T-helper 1 cell (primary cell): ENCODE results near the gene TMEFF1.

Experiments used
- DNase-seq, 5 donors: peaks; one replicate each; pipeline ENCODE4 v3.0.0-alpha.2; 2012 to 2020

Gene TMEFF1

GRCh38 chr9:100577776-100578448, 105.0 kb downstream of the TMEFF1 start, which contains the start of gene CAVIN4:
Gene CAVIN4 (plus strand): TSS chr9:100578079. CDS start chr9:100578144, 65 bp downstream.
- DNase-seq: no peak

DNA sequence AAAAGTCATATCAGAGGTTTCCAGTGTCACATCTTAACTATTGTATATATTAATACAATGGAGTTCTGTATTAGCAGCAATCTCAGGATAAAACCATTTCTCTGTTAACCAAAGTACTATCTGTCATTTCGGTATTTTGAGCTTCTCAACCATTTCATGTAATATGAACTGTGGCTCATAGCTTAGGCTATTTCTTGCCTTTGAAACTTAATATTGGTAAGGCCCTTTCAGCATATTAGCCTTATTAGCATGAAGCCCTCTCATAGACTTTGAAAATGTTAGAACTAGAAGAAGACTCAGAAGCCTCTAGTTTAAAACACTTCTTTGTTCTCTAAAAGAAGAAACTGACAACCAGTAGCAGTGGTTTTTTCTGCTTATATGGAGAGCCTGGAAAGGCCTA, 105.7 kb downstream of the TMEFF1 start:
- DNase-seq: no peak

GRCh38 chr9:100579665-100580064, 106.7 kb downstream of the TMEFF1 start:
- no peak for DNase-seq

GRCh38 chr9:100580257-100580656, 107.3 kb downstream of the TMEFF1 start:
- no peak for DNase-seq

- no peak for DNase-seq
These were observed 108.1 kb downstream of the TMEFF1 start for GRCh38 chr9:100581081-100581480.

GRCh38 chr9:100581661-100582060, 108.7 kb downstream of the TMEFF1 start:
- no peak for DNase-seq

GRCh38 chr9:100583014-100583802, 110.3 kb downstream of the TMEFF1 start:
- DNase-seq: no peak

GRCh38 chr9:100584951-100585350, 112.0 kb downstream of the TMEFF1 start:
- DNase-seq: no peak

- no peak for DNase-seq
These were observed 113.1 kb downstream of the TMEFF1 start for GRCh38 chr9:100586093-100586492.

GRCh38 chr9:100587375-100587774, 114.4 kb downstream of the TMEFF1 start:
- DNase-seq: no peak

DNA sequence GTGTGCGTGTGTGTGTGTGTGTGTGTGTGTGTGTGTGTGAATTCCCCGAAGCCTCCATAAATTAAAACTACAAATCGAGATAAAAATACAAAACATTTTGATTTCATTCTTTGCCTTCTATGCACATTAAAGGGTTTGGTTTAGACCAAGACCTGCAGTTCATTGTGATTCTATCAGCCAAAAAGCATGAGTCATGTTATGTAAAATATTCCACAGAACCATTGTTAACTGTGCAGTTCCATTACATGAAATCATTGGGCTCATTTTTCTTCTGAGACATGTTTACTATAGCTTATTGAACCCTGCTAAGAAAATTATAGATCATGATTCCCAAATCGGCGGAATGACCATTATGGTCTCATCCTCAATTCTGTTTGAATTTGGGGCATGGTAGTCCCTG, 116.6 kb downstream of the TMEFF1 start:
- no peak for DNase-seq

DNA sequence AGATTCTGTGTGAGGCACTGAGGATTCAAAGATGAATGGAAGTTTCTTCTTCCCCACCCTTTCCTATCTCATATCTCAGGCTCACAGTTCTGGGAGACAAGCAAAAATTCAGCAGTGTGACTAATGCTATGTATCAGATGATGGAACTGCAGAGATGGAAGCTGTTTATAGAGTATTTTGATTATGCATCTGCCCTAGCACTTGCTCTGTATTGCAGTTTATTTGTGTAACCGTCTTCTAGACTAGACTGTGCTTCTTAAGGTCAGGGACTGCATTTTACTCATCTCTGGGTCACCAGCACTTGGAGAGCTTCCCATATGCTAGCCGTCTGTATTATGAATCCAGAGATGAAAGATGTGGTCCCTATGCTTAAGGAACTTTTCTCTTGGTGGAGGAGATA, 117.5 kb downstream of the TMEFF1 start:
- DNase-seq: no peak

DNA sequence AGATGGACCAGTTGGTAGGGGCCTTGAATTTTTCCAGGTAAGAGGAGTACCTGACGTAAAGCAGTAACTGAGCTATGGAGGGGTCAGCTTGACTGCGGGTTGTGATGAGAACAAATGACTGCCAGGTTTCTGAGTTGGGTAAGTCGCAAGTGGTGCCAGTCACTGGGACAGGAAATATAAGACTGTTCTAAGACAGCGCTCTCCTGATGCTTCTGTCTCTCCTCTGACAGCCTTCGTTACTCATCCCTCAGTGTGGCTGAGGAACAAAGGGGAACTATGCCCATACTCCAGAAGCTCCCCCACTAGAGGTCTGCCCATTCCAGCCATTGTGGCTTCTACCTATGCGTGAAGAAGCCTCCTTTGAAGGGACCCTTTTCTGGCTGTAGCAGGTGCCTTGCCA, 118.2 kb downstream of the TMEFF1 start:
- no peak for DNase-seq

GRCh38 chr9:100591639-100592412, 118.9 kb downstream of the TMEFF1 start:
- no peak for DNase-seq

- DNase-seq: peak in 2 of 5 donors; percentile 5 to 19
These were observed 122.6 kb downstream of the TMEFF1 start for GRCh38 chr9:100595391-100596199.

GRCh38 chr9:100597236-100597635, 124.3 kb downstream of the TMEFF1 start:
- no peak for DNase-seq

GRCh38 chr9:100598641-100599145, 125.7 kb downstream of the TMEFF1 start:
- DNase-seq: peak; percentile 66 to 77 (median 72)

DNA sequence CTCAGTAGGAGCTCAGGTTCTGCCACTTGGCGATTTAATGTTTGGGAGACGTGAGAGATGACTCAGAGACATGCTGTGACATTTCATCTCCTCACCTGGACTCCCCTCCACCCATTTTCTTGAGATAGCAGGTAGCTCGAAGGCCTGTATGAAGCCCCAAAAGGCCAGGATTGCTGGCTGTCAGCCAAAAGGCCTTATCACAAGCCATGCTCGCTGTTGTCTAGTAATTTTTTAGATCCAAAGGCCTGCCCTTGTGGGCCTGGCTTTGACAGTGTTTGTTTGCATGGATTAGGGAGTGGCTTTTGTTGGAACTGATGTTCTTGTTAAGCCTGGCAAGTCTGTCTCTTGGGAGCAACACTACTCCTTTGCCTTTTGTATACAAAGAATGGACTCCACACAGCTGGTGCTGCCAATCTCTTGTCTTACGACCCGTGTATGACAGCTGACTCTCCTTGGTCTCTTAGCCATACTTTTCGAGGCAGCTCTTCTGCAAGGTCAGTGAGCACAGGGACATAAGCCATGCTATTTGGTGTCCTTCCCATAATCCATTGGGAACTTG, 127.7 kb downstream of the TMEFF1 start:
- DNase-seq: no peak

- DNase-seq: peak in 3 of 5 donors; percentile 6 to 44 (median 16)
These were observed 128.3 kb downstream of the TMEFF1 start for GRCh38 chr9:100601216-100601615.

GRCh38 chr9:100602342-100602801, 129.4 kb downstream of the TMEFF1 start:
- no peak for DNase-seq

DNA sequence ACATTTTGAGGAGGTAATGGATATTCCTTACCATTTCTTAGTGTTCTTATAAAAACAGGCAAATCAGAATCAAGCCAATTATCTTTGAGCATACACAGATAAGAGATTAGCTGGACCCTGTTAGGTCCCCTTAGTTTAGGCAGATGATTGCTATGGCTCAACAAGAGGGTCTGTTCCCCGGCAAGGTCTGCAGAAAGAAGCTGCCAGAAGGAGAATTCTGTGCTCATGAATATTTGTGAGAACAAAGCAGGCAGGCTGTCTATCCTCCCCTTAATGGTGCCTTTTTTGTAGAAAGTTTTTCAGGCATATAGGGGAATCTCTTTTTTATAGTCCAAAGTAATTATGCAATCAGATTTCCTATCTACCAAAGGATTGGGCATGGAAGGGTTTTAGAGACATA, 132.5 kb downstream of the TMEFF1 start:
- no peak for DNase-seq

- DNase-seq: no peak
These were observed 146.2 kb downstream of the TMEFF1 start for GRCh38 chr9:100619194-100619593.
